PFSK-1 (cell line): ENCODE data around the gene NT5C2.

ENCODE experiments used
- FOXP2 ChIP-seq: optimal IDR thresholded peaks from 2 replicates; pipeline ENCODE3; 2011; ENCODE audit warnings: borderline replicate concordance, control low read depth, inconsistent platforms; ENCODE audit not compliant: insufficient read depth; ENCODE audit errors: extremely low read length, extremely low read depth
- POLR2AphosphoS5 ChIP-seq: IDR thresholded peaks from 2 replicates; pipeline ENCODE4 v1.6.1; 2012; ENCODE audit warnings: low read depth, mild to moderate bottlenecking, control low read depth, low read length, moderate library complexity
- SIN3A ChIP-seq: IDR thresholded peaks from 2 replicates; pipeline ENCODE4 v1.6.1; 2012; ENCODE audit warnings: mild to moderate bottlenecking, low read length, moderate library complexity, borderline replicate concordance; ENCODE audit not compliant: insufficient read depth
- TAF1 ChIP-seq: IDR thresholded peaks from 2 replicates; pipeline ENCODE4 v1.6.1; 2012; ENCODE audit warnings: low read length, control low read depth, borderline replicate concordance; ENCODE audit not compliant: insufficient read depth
- TF ChIP-seq, protein P1 (sequence below), 2 experiments: IDR thresholded peaks; 2 replicates each; pipeline versions ENCODE4 v1.6.1 to v1.8.0; 2011 to 2012; ENCODE audit warnings: low read depth in 2 of 2, low read length in 2 of 2, control low read depth in 1 of 2, inconsistent platforms in 1 of 2, mild to moderate bottlenecking in 1 of 2, moderate library complexity in 1 of 2; ENCODE audit not compliant: insufficient read depth in 1 of 2

Gene NT5C2

DNA sequence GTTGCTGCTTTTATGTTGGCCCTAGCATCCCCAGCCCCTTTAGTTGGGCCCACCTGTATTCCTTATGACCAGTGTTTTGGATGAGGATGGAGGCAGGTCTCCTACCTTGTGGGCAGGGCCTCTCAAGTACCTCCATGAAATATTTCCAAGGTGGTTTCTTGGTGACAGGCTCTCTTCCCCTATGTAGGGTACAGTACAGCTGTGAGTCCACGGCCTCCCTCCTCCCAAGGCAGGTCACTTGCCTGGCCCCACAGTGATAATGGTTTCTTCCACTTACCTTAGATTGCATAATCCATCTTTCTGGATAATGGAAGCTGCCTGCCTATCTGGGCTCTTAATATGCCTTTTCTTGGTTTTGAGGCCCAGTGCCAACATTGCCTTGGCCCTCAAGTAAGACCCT, 110.4 kb downstream of the NT5C2 start:
- no peak for TF ChIP-seq TAF1
- no peak for TF ChIP-seq POLR2AphosphoS5
- TF ChIP-seq, protein P1, sequence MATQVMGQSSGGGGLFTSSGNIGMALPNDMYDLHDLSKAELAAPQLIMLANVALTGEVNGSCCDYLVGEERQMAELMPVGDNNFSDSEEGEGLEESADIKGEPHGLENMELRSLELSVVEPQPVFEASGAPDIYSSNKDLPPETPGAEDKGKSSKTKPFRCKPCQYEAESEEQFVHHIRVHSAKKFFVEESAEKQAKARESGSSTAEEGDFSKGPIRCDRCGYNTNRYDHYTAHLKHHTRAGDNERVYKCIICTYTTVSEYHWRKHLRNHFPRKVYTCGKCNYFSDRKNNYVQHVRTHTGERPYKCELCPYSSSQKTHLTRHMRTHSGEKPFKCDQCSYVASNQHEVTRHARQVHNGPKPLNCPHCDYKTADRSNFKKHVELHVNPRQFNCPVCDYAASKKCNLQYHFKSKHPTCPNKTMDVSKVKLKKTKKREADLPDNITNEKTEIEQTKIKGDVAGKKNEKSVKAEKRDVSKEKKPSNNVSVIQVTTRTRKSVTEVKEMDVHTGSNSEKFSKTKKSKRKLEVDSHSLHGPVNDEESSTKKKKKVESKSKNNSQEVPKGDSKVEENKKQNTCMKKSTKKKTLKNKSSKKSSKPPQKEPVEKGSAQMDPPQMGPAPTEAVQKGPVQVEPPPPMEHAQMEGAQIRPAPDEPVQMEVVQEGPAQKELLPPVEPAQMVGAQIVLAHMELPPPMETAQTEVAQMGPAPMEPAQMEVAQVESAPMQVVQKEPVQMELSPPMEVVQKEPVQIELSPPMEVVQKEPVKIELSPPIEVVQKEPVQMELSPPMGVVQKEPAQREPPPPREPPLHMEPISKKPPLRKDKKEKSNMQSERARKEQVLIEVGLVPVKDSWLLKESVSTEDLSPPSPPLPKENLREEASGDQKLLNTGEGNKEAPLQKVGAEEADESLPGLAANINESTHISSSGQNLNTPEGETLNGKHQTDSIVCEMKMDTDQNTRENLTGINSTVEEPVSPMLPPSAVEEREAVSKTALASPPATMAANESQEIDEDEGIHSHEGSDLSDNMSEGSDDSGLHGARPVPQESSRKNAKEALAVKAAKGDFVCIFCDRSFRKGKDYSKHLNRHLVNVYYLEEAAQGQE (IDR thresholded peaks at IDR 0.05; ENCODE audit: insufficient read depth in 1 of 2, low read depth in 2 of 2, low read length in 2 of 2): no peak
- no peak for TF ChIP-seq SIN3A
- no peak for TF ChIP-seq FOXP2

DNA sequence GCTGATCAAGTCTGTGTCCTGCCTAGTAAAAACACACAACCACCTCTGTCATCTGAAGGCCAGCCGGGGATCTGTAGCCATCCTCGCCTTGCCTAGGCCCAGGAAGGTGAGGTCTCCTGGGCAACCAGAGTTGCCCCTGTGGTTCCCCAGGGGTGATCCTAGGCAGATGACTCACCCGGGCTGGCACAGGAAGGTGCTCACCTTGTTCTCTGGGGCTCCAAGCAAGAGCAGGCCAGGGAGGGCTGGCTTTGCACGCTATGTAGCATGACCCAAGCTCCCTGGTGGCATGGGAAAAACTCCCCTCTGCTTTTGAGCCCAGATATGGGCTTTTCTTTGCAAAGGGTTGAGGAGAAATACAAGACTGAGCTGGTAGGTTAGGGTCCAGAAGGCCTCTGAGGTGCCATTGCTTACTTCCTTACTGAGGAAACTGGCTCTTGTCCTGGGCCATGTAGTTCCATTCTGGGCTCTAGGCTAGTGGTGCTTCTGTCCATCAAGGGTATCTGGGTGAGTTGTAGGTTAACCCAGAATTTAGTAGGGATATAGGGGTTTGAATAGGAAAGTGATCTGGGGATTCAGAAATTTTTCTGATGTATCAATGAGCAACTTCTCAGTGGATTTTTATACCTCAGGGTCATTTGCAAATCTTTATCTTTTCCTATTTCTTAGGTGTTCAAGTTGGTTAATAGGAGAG, 112.0 kb downstream of the NT5C2 start:
- TF ChIP-seq TAF1 (no peak), FOXP2 (no peak), POLR2AphosphoS5 (no peak), SIN3A (no peak)
- TF ChIP-seq, protein P1 (IDR thresholded peaks at IDR 0.05; ENCODE audit: insufficient read depth in 1 of 2, low read depth in 2 of 2, low read length in 2 of 2): no peak

DNA sequence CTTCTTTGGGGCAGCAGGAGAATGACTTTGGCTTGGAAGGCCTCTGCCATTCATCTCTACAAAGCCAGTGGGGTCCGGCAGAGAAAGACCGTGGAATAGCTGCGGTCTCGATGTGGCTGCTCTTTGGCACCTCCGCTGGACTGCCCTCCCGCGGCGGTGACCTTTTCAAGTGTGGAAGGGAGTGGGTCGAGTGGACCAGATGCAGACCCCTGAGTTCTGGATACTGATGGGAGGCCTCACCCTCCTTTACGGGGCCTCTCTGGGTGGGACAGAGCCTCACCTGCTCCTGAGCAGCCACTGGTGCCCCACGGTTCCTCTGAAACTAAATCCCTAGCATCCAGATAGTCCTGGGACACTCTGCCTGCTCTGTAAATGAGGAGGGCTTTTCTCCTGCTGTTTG, 113.1 kb downstream of the NT5C2 start:
- TF ChIP-seq FOXP2 (no peak), POLR2AphosphoS5 (no peak), SIN3A (no peak), TAF1 (no peak)
- TF ChIP-seq, protein P1 (IDR thresholded peaks at IDR 0.05; ENCODE audit: insufficient read depth in 1 of 2, low read depth in 2 of 2, low read length in 2 of 2): no peak

DNA sequence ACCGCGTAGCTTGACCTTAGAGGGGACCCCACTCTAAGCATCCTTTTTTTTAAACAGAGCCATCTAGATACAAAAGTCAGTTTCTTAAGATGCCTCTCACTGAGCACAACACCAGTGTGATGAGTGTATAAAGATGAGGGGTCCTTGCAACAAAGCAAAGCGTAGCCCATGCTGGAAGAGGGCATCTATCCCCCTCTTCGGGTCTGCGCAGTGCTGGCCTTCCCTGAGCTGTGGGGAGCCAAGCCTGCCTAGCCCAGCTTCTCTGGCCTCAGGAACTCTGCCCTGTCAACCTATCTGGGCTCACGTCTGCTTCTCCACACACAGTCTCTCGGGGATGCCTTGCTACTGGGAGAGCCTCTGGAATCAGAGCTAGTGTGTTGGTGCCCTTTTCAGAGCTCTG, 114.0 kb downstream of the NT5C2 start:
- TF ChIP-seq FOXP2: no peak
- TF ChIP-seq POLR2AphosphoS5: no peak
- TF ChIP-seq, protein P1 (IDR thresholded peaks at IDR 0.05; ENCODE audit: insufficient read depth in 1 of 2, low read depth in 2 of 2, low read length in 2 of 2): no peak
- TF ChIP-seq SIN3A: no peak
- no peak for TF ChIP-seq TAF1
